Stomach (tissue), 9 donors: ENCODE measurements around the gene ANKS1A. TPM values are rescaled to one million over a fixed set of nuclear protein-coding genes. Genes with fewer than 3 reads are reported as not detected.

Source experiments
- DNase-seq, 2 donors: peaks; one replicate each; pipeline versions ENCODE4 v3.0.0 to v3.0.0-alpha.2; 2013 to 2019
- H3K27ac ChIP-seq, 5 donors: fragments of 200-600 bp in 4 of 5; sonication (generic) in 4 of 5; one replicate each; pipeline ENCODE4 v1.5.1; 2013 to 2019; ENCODE audit warnings: mild to moderate bottlenecking in 1 of 5, moderate library complexity in 1 of 5
- H3K27me3 ChIP-seq, 3 donors: fragments of 200-600 bp; sonication (generic); one replicate each; pipeline ENCODE4 v1.5.1; 2017 to 2019; ENCODE audit warnings: mixed run types in 1 of 3
- H3K36me3 ChIP-seq, 4 donors: fragments of 200-600 bp; sonication (generic); 1 replicate in 3 of 4; 2 replicates in 1 of 4; pipeline ENCODE4 v1.5.1; 2016 to 2019
- H3K4me1 ChIP-seq, 4 donors: fragments of 200-600 bp; sonication (generic); one replicate each; pipeline ENCODE4 v1.5.1; 2016 to 2019
- H3K4me3 ChIP-seq, 4 donors: fragments of 200-600 bp; sonication (generic) in 3 of 4; one replicate each; pipeline ENCODE4 v1.5.1; 2016 to 2019; ENCODE audit warnings: mild to moderate bottlenecking in 1 of 4
- H3K9me3 ChIP-seq, 4 donors: fragments of 200-600 bp; sonication (generic); one replicate each; pipeline ENCODE4 v1.5.1; 2016 to 2019
- EP300 ChIP-seq: sonication (generic); formaldehyde crosslinking; IDR thresholded peaks from one replicate; pipeline ENCODE4 v1.6.1; 2017; ENCODE audit warnings: antibody characterized with exemption
- POLR2A ChIP-seq, 4 donors: fragments of 450-650 bp; IDR thresholded peaks; one replicate each; pipeline ENCODE4 v1.6.1; 2016; ENCODE audit warnings: antibody characterized with exemption in 4 of 4, control low read depth in 2 of 4, mild to moderate bottlenecking in 1 of 4, moderate library complexity in 1 of 4
- POLR2AphosphoS5 ChIP-seq, 3 donors: sonication (generic); formaldehyde crosslinking; IDR thresholded peaks; one replicate each; pipeline ENCODE4 v1.6.1; 2016; ENCODE audit warnings: antibody characterized with exemption in 3 of 3
- WGBS, 5 donors: extraction: QIAGEN DNeasy Blood & Tissue Kit in 3 of 5; methylation state at CpG; one replicate each; pipeline versions ENCODE4 v1.1.5 to v1.1.7; 2013 to 2018; 5-methylcytosine and 5-hydroxymethylcytosine counted together
- intact Hi-C: fragments of 100-400 bp; cut with DNase I; formaldehyde crosslinking; loops from one replicate; pipeline ENCODE4 v1.15.1; 2023; ENCODE audit warnings: low total_unique reads
- polyA plus RNA-seq, 3 donors: library from polyadenylated mRNA; stranded (reverse); fragments of 200-250 nt; gene quantifications; one replicate each; pipeline ENCODE4 v1.2.3, GENCODE V29; 2013
- total RNA-seq, 5 donors: library from RNA; depleted of rRNA; stranded (reverse); fragments of >200 nt; gene quantifications; one replicate each; pipeline versions ENCODE4 v1.1.0 to v1.2.3, GENCODE V29; 2014 to 2016
- TF ChIP-seq, protein P1 (sequence below), 7 experiments: fragments of 450-650 bp in 4 of 7; fragments of 200-600 bp in 3 of 7; sonication (generic) in 3 of 7; IDR thresholded peaks; one replicate each; pipeline ENCODE4 v1.5.1; 2016 to 2019; ENCODE audit warnings: antibody characterized with exemption in 7 of 7, control low read depth in 2 of 7, mild to moderate bottlenecking in 1 of 7
- donor health status: healthy with polysubstance abuse.
- donor health status: Bipolar disorder and iron deficiency.
- donor health status: healthy.

ANKS1A gene
- total and polyA plus RNA-seq, 8 donors = 6.1 to 40.6 (median 21.5) TPM

DNA sequence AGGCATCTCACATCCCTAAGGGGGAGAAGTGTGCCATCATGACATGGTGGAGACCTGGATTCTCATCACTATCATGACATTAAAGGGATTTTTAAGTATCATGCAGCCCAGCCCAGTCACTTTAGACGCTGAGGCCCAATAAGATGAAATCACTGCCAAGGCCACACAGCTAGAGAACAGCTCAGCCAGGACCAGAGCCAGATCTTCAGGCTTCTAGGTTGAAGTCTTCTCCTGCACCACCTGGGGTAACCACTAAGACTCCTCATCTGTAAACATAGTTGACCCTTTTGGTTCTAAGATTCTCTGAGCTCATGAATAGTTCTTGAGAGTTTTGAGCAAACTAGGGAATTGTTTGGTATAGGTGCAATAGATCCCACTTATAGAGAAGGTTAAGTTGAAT, 126.9 kb downstream of the ANKS1A start:
- DNase-seq = no peak
- Histone ChIP-seq H3K27me3 (no peaks in the 10 kb centered on the region), H3K36me3 (peaks cover 0 to 14% (median 11%) of the 10 kb centered on the region in 4 donors), H3K27ac (peak overlapping the region; percentile 21 to 92 (median 90)), H3K9me3 (no peaks in the 10 kb centered on the region), H3K4me3 (no peak overlapping the region), H3K4me1 (peaks cover 40 to 63% (median 54%) of the 10 kb centered on the region in 4 donors)
- no peak for TF ChIP-seq EP300
- TF ChIP-seq POLR2AphosphoS5 (IDR thresholded peaks at IDR 0.05) = no peak
- TF ChIP-seq, protein P1, sequence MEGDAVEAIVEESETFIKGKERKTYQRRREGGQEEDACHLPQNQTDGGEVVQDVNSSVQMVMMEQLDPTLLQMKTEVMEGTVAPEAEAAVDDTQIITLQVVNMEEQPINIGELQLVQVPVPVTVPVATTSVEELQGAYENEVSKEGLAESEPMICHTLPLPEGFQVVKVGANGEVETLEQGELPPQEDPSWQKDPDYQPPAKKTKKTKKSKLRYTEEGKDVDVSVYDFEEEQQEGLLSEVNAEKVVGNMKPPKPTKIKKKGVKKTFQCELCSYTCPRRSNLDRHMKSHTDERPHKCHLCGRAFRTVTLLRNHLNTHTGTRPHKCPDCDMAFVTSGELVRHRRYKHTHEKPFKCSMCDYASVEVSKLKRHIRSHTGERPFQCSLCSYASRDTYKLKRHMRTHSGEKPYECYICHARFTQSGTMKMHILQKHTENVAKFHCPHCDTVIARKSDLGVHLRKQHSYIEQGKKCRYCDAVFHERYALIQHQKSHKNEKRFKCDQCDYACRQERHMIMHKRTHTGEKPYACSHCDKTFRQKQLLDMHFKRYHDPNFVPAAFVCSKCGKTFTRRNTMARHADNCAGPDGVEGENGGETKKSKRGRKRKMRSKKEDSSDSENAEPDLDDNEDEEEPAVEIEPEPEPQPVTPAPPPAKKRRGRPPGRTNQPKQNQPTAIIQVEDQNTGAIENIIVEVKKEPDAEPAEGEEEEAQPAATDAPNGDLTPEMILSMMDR (IDR thresholded peaks at IDR 0.05) = no peak
- TF ChIP-seq POLR2A (IDR thresholded peaks at IDR 0.05) = no peak
- 0% methylated on average over 1 of the region's 1 CpG for WGBS, 5 donors
- intact Hi-C loops = no loop called here

DNA sequence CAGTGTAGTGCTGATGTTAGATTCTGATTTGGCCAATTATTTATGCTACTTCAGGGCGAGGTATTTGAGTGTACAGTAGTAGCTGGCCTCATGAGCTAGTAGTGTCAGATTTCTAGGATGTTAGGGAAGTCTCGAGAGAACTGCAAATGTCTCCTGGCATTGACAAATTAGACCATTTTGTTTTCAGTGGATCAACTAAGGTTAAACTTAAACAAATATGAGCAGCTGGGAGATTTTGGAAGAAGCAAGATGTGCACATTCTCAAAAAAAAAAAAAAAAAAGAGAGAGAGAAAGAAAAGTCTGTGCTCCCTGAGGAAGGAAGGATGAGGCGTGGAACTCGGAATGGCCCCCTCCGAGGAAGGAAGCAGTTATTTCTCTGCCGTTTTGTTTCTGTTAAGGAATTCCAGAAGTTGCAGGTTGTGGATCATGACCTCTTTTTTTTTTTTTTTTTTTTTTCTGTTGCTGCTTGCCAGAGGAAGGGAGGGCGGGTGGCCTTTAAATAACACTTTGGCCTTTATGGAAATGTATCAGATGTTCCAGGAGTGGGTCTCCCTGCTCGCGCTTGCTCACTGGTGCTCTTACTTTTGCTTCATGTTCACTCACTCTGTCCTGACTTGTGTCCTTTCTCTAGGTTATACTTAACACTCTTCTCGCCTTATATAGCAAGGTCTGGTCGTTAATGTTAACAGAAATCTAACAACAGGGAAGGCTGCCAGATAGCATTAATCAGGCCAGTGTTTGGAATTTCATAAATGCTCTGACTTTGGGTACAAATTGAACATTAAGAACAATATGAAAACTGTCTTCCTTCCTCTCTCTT, 127.7 kb downstream of the ANKS1A start:
- peak overlapping the region; percentile 40 to 54 (median 47) for H3K4me3 ChIP-seq
- H3K36me3 ChIP-seq = peaks cover 0 to 14% (median 11%) of the 10 kb centered on the region in 4 donors
- TF ChIP-seq EP300 (peak; percentile 9), POLR2A (IDR thresholded peaks at IDR 0.05) (no peak), POLR2AphosphoS5 (IDR thresholded peaks at IDR 0.05) (peak in 2 of 3 donors; percentile 57 to 73)
- TF ChIP-seq, protein P1 (IDR thresholded peaks at IDR 0.05) = no peak
- peak; percentile 31 to 83 for DNase-seq
- no peaks in the 10 kb centered on the region for H3K27me3 ChIP-seq
- no peaks in the 10 kb centered on the region for H3K9me3 ChIP-seq
- H3K4me1 ChIP-seq = peaks cover 45 to 69% (median 57%) of the 10 kb centered on the region in 4 donors
- intact Hi-C loops = no loop called here
- peak overlapping the region; percentile 42 to 92 (median 90) for H3K27ac ChIP-seq
- 18 to 34% (median 20%) methylated on average over 11 of the region's 11 CpGs for WGBS, 5 donors

DNA sequence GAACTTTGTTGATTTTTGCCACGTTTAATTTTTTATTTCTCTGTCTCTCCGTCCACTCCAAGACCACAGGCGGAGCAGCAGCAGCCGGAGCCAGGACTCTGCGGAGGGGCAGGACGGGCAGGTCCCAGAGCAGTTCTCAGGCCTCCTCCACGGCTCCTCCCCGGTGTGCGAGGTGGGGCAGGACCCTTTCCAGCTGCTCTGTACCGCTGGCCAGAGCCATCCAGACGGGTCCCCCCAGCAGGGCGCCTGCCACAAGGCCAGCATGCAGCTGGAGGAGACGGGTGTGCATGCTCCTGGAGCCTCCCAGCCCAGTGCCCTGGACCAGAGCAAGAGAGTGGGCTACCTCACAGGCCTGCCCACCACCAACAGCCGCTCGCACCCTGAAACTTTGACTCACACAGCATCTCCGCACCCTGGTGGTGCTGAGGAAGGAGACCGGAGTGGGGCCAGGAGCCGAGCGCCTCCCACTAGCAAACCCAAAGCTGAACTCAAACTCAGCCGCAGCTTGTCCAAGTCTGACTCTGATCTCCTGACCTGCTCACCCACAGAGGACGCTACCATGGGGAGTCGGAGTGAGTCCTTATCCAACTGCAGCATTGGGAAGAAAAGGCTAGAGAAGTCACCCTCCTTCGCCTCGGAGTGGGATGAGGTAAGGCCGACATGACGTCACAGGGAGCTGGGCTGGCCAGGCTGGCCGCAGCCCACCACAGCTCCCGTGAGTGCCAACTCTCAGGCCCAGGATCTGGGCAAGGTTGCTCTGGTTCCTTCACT, 128.5 kb downstream of the ANKS1A start:
- peak overlapping the region; percentile 56 to 92 (median 90) for H3K27ac ChIP-seq
- intact Hi-C loops = no loop called here
- 34 to 58% (median 48%) methylated on average over 28 of the region's 28 CpGs for WGBS, 5 donors
- TF ChIP-seq, protein P1 (IDR thresholded peaks at IDR 0.05) = no peak
- no peak for TF ChIP-seq POLR2A (IDR thresholded peaks at IDR 0.05)
- peak in 1 of 3 donors; percentile 54 for TF ChIP-seq POLR2AphosphoS5 (IDR thresholded peaks at IDR 0.05)
- no peaks in the 10 kb centered on the region for H3K27me3 ChIP-seq
- H3K4me1 ChIP-seq = peaks cover 45 to 78% (median 63%) of the 10 kb centered on the region in 4 donors
- peak overlapping the region; percentile 40 to 54 (median 47) for H3K4me3 ChIP-seq
- H3K36me3 ChIP-seq = peaks cover 0 to 14% (median 11%) of the 10 kb centered on the region in 4 donors
- no peaks in the 10 kb centered on the region for H3K9me3 ChIP-seq
- peak in 1 of 2 donors; percentile 81 for DNase-seq

DNA sequence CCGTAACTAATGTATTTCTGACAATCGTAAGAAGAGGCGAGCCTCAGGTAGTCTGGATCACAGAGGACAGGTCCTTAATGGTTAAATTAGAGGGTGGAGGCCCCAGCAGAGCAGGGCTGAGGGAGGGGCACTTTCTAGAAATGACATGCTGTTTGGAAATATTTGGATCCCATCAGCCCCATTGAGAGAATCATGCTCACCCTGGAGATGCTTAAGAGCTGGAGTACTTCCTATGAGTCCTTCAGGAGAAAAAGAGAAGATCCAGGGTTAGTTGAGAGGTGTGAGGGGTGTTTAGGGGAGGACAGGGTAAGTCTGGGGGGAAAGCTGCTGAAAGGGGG, 129.1 kb downstream of the ANKS1A start:
- intact Hi-C loops = no loop called here
- TF ChIP-seq EP300 (no peak), POLR2A (IDR thresholded peaks at IDR 0.05) (no peak), POLR2AphosphoS5 (IDR thresholded peaks at IDR 0.05) (no peak)
- TF ChIP-seq, protein P1 (IDR thresholded peaks at IDR 0.05) = no peak
- H3K36me3 ChIP-seq = peaks cover 0 to 14% (median 11%) of the 10 kb centered on the region in 4 donors
- 46 to 87% (median 74%) methylated on average over 3 of the region's 3 CpGs for WGBS, 5 donors
- peak overlapping the region; percentile 40 to 54 (median 47) for H3K4me3 ChIP-seq
- H3K27ac ChIP-seq = peak overlapping the region; percentile 56 to 92 (median 90)
- no peak for DNase-seq
- H3K4me1 ChIP-seq = peaks cover 50 to 84% (median 69%) of the 10 kb centered on the region in 4 donors
- no peaks in the 10 kb centered on the region for H3K9me3 ChIP-seq
- no peaks in the 10 kb centered on the region for H3K27me3 ChIP-seq
